CD14-positive monocyte (primary cell): ENCODE data around the gene ERP27. TPM values are rescaled to one million over a fixed set of nuclear protein-coding genes. Genes with fewer than 3 reads are reported as not detected.
A peak's percentile ranks its signal among the peaks of the same experiment; 100 is the strongest.

Source experiments
- DNase-seq, 3 donors: peaks; one replicate each; pipeline ENCODE4 v3.0.0-alpha.2; 2011 to 2022
- H2AFZ ChIP-seq: 2 replicates; pipeline ENCODE4 v1.6.0; 2012; ENCODE audit warnings: mild to moderate bottlenecking, low read depth, low read length, inconsistent platforms; ENCODE audit not compliant: insufficient read depth, poor library complexity, severe bottlenecking
- H3K27ac ChIP-seq, 2 donors: 1 replicate in 1 of 2; 2 replicates in 1 of 2; pipeline ENCODE4 v1.5.1; 2012 to 2013; ENCODE audit warnings: low read length in 2 of 2, control low read depth in 1 of 2, inconsistent platforms in 1 of 2, low read depth in 1 of 2, mild to moderate bottlenecking in 1 of 2
- H3K27me3 ChIP-seq, 2 donors: one replicate each; pipeline versions ENCODE4 v1.6.0 to v1.6.1; 2011 to 2013; ENCODE audit warnings: low read length in 2 of 2; ENCODE audit not compliant: control insufficient read depth in 2 of 2, insufficient read depth in 2 of 2
- H3K36me3 ChIP-seq, 2 donors: replicated peaks in 1 of 2; 1 replicate in 1 of 2; 2 replicates in 1 of 2; pipeline versions ENCODE4 v1.5.1 to v1.6.1; 2012 to 2013; ENCODE audit warnings: low read length in 2 of 2, control low read depth in 1 of 2, inconsistent platforms in 1 of 2, mild to moderate bottlenecking in 1 of 2; ENCODE audit not compliant: insufficient read depth in 2 of 2, control insufficient read depth in 1 of 2
- H3K4me1 ChIP-seq, 2 donors: 1 replicate in 1 of 2; 2 replicates in 1 of 2; pipeline versions ENCODE4 v1.5.1 to v1.6.1; 2012 to 2013; ENCODE audit warnings: low read length in 2 of 2, control low read depth in 1 of 2, inconsistent platforms in 1 of 2, mild to moderate bottlenecking in 1 of 2, moderate library complexity in 1 of 2; ENCODE audit not compliant: insufficient read depth in 2 of 2, control insufficient read depth in 1 of 2
- H3K4me2 ChIP-seq: replicated peaks from 2 replicates; pipeline ENCODE3; 2012; ENCODE audit warnings: low read length, moderate library complexity, mild to moderate bottlenecking; ENCODE audit not compliant: poor library complexity, severe bottlenecking; ENCODE audit errors: extremely low read depth
- H3K4me3 ChIP-seq, 3 experiments: fragments of 200-600 bp in 1 of 3; sonication (generic) in 1 of 3; replicated peaks in 1 of 3; 1 replicate in 2 of 3; 2 replicates in 1 of 3; pipeline ENCODE4 v1.5.1; 2011 to 2013; ENCODE audit warnings: low read length in 3 of 3, mild to moderate bottlenecking in 3 of 3, control low read depth in 2 of 3, low read depth in 2 of 3, inconsistent platforms in 1 of 3, moderate library complexity in 1 of 3
- H3K79me2 ChIP-seq: 2 replicates; pipeline ENCODE4 v1.6.0; 2012; ENCODE audit warnings: mild to moderate bottlenecking, control low read depth, inconsistent platforms, low read length, moderate library complexity; ENCODE audit not compliant: insufficient read depth
- H3K9ac ChIP-seq: 2 replicates; pipeline ENCODE4 v1.6.0; 2017; ENCODE audit warnings: low read length, mild to moderate bottlenecking; ENCODE audit not compliant: insufficient read depth, poor library complexity, severe bottlenecking
- H3K9me3 ChIP-seq, 2 donors: replicated peaks in 1 of 2; 1 replicate in 1 of 2; 2 replicates in 1 of 2; pipeline versions ENCODE4 v1.5.1 to v1.6.1; 2012 to 2013; ENCODE audit warnings: low read length in 2 of 2, control low read depth in 1 of 2; ENCODE audit not compliant: control insufficient read depth in 1 of 2, insufficient read depth in 1 of 2
- H4K20me1 ChIP-seq: 2 replicates; pipeline ENCODE4 v1.6.0; 2012; ENCODE audit warnings: mild to moderate bottlenecking, low read length, control low read depth, moderate library complexity; ENCODE audit not compliant: insufficient read depth
- H3K27ac Mint-ChIP-seq, 7 donors: one replicate each; pipeline ENCODE4 v1.8.0; 2020; ENCODE audit warnings: mild to moderate bottlenecking in 7 of 7, mixed read lengths in 7 of 7, moderate library complexity in 6 of 7, inconsistent platforms in 2 of 7
- H3K27me3 Mint-ChIP-seq, 3 donors: one replicate each; pipeline ENCODE4 v1.8.0; 2021 to 2022; ENCODE audit warnings: low read depth in 3 of 3, mild to moderate bottlenecking in 3 of 3, mixed read lengths in 3 of 3, moderate library complexity in 3 of 3, inconsistent platforms in 1 of 3
- H3K36me3 Mint-ChIP-seq, 2 donors: one replicate each; pipeline ENCODE4 v1.8.0; 2020; ENCODE audit warnings: mixed read lengths in 2 of 2, inconsistent platforms in 1 of 2, mild to moderate bottlenecking in 1 of 2
- H3K4me1 Mint-ChIP-seq: one replicate; pipeline ENCODE4 v1.8.0; 2020; ENCODE audit warnings: mild to moderate bottlenecking, mixed read lengths
- H3K4me3 Mint-ChIP-seq, 2 donors: one replicate each; pipeline ENCODE4 v1.8.0; 2020; ENCODE audit warnings: mild to moderate bottlenecking in 2 of 2, mixed read lengths in 2 of 2, moderate library complexity in 1 of 2
- H3K9me3 Mint-ChIP-seq, 7 donors: one replicate each; pipeline ENCODE4 v1.8.0; 2020 to 2022; ENCODE audit warnings: mixed read lengths in 7 of 7, mild to moderate bottlenecking in 6 of 7, moderate library complexity in 6 of 7, inconsistent platforms in 2 of 7
- WGBS: methylation state at CpG from one replicate; pipeline ENCODE4 v1.1.5; 2013; ENCODE audit warnings: missing lambda C conversion rate; ENCODE audit not compliant: insufficient coverage; 5-methylcytosine and 5-hydroxymethylcytosine counted together
- intact Hi-C, 2 donors: fragments of 100-400 bp; cut with micrococcal nuclease; formaldehyde crosslinking; loops; one replicate each; pipeline versions ENCODE4 v1.15.0 to v1.15.1; 2023
- polyA minus RNA-seq: library from RNA; depleted of rRNA, polyadenylated mRNA; stranded (reverse); fragments of >200 nt; gene quantifications from 2 replicates; pipeline ENCODE4 v1.2.3, GENCODE V29; 2012
- polyA plus RNA-seq, 3 donors: library from polyadenylated mRNA; depleted of rRNA in 1 of 3; unstranded in 2 of 3; stranded (reverse) in 1 of 3; fragments of 300-500 nt in 2 of 3; fragments of >200 nt in 1 of 3; fragmentation: Illumina TruSeq in 2 of 3; gene quantifications; 1 replicate in 2 of 3; 2 replicates in 1 of 3; pipeline ENCODE4 v1.2.3, GENCODE V29; 2012 to 2021
- total RNA-seq, 12 experiments: library from RNA in 1 of 12; stranded (reverse) in 1 of 12; fragments of 120-200 nt in 1 of 12; gene quantifications; one replicate each; pipeline ENCODE4 v1.2.4 and lab custom pipeline; 2013 to 2026; ENCODE audit warnings: mixed read lengths in 6 of 12, inconsistent platforms in 1 of 12
- TF ChIP-seq, protein P1 (sequence below): fragments of 200-600 bp; IDR thresholded peaks from one replicate; pipeline ENCODE4 v1.8.0; 2022; ENCODE audit warnings: antibody characterized with exemption, mild to moderate bottlenecking

Gene ERP27
- total RNA-seq (2013): 2.8 TPM
- polyA plus RNA-seq (1 to 10 TPM; 2.5 to 7.2 (median 2.5) TPM), polyA minus RNA-seq (1.4 and 1.8 TPM in 2 replicates), total RNA-seq (lab: John Stamatoyannopoulos, UW) (0.52 to 4.0 (median 2.7) reads per million in 11 experiments)

DNA sequence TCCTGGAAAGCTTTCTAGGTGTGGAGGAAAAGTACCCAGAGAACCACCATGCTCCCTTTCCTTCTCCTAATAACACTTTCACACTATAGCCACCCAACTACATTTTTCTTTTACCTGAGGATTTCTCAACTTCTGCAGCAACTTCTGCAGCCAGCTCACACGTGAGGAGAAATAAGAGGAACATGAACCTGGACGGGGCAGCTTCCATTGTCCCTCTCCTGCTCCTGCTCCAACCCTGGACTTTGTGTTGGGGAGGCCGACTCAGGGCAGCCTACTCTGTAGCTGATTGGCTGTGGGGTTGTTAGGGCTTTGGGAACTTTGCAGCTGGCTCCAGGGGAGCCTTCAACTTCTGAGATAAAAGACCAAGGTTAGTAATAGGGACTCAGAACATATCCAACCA lies at the start of gene ERP27:
Gene ERP27 (minus strand): TSS at position 237 of the 400 bp plus-strand sequence. CDS start 29 bp downstream, at position 208.
- peaks cover 11% of the 10 kb centered on the region for H3K79me2 ChIP-seq
- TF ChIP-seq, protein P1, sequence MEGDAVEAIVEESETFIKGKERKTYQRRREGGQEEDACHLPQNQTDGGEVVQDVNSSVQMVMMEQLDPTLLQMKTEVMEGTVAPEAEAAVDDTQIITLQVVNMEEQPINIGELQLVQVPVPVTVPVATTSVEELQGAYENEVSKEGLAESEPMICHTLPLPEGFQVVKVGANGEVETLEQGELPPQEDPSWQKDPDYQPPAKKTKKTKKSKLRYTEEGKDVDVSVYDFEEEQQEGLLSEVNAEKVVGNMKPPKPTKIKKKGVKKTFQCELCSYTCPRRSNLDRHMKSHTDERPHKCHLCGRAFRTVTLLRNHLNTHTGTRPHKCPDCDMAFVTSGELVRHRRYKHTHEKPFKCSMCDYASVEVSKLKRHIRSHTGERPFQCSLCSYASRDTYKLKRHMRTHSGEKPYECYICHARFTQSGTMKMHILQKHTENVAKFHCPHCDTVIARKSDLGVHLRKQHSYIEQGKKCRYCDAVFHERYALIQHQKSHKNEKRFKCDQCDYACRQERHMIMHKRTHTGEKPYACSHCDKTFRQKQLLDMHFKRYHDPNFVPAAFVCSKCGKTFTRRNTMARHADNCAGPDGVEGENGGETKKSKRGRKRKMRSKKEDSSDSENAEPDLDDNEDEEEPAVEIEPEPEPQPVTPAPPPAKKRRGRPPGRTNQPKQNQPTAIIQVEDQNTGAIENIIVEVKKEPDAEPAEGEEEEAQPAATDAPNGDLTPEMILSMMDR: no peak
- H3K4me1 Mint-ChIP-seq: peaks cover 35% of the 10 kb centered on the region
- peaks cover 6 to 21% of the 10 kb centered on the region in 2 donors for H3K4me1 ChIP-seq
- DNase-seq: no peak
- H3K4me2 ChIP-seq: no peak within 1 kb of the TSS
- H3K27ac Mint-ChIP-seq: peak within 1 kb of the TSS in 6 of 7 donors; percentile 14 to 82 (median 54)
- H3K27me3 ChIP-seq: no peaks in the 10 kb centered on the region
- no peaks in the 10 kb centered on the region for H3K27me3 Mint-ChIP-seq
- WGBS: 0% methylated on average over 1 of the region's 3 CpGs
- peak within 1 kb of the TSS in 1 of 2 donors; percentile 63 for H3K27ac ChIP-seq
- H3K9ac ChIP-seq: no peak within 1 kb of the TSS
- no peaks in the 10 kb centered on the region for H3K9me3 ChIP-seq
- no peak within 1 kb of the TSS for H2AFZ ChIP-seq
- peaks cover 53% of the 10 kb centered on the region for H4K20me1 ChIP-seq
- peaks cover 47 to 88% of the 10 kb centered on the region in 2 donors for H3K36me3 ChIP-seq
- H3K9me3 Mint-ChIP-seq: no peaks in the 10 kb centered on the region
- H3K36me3 Mint-ChIP-seq: peaks cover 60 to 70% of the 10 kb centered on the region in 2 donors
- H3K4me3 Mint-ChIP-seq: no peak within 1 kb of the TSS
- no peak within 1 kb of the TSS for H3K4me3 ChIP-seq
- intact Hi-C loops: loop anchor here in 1 of 2 donors (10.0 kb wide), 1 partner anchor 94 kb away; the partner anchor contains the start of gene ART4

DNA sequence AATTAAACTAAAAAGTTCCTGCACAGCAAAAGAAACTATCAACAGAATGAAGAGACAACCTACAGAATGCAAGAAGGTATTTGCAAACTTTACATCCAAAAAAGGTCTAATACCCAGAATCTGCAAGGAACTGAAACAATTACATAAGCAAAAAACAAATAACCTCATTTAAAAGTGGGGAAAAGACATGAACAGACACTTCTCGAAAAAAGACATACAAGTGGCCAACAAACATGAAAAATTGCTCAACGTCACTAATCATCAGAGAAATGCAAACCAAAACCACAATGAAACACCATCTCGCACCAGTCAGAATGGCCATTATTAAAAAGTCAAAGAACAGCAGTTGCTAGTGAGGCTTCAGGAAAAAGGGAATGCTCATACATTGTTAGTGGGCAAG lies 49.7 kb upstream of the ERP27 start:
- peak overlapping the region in 2 of 3 experiments; percentile 8 to 47 for H3K4me3 ChIP-seq
- DNase-seq: peak; percentile 52 to 77 (median 77)
- H3K9me3 Mint-ChIP-seq: peaks cover 0 to 5% (median 0%) of the 10 kb centered on the region in 7 donors
- no CpG with 5 or more reads among the region's 3 CpGs for WGBS
- H3K36me3 ChIP-seq: no peaks in the 10 kb centered on the region
- no peak overlapping the region for H3K9ac ChIP-seq
- TF ChIP-seq, protein P1: no peak
- no peaks in the 10 kb centered on the region for H3K36me3 Mint-ChIP-seq
- peak overlapping the region; percentile 79 to 89 (median 87) for H3K27ac Mint-ChIP-seq
- peak overlapping the region; percentile 42 for H3K4me2 ChIP-seq
- H2AFZ ChIP-seq: no peak overlapping the region
- peaks cover 36% of the 10 kb centered on the region for H3K79me2 ChIP-seq
- H3K27ac ChIP-seq: peak overlapping the region in 1 of 2 donors; percentile 75
- H3K27me3 Mint-ChIP-seq: no peaks in the 10 kb centered on the region
- H3K27me3 ChIP-seq: no peaks in the 10 kb centered on the region
- no peaks in the 10 kb centered on the region for H3K9me3 ChIP-seq
- H3K4me1 ChIP-seq: peaks cover 51 to 75% of the 10 kb centered on the region in 2 donors
- H4K20me1 ChIP-seq: no peaks in the 10 kb centered on the region
- peak overlapping the region; percentile 48 to 69 for H3K4me3 Mint-ChIP-seq
- intact Hi-C loops: loop anchor here in 1 of 2 donors (5.0 kb wide), 1 partner anchor 41 kb away; no protein-coding TSS in a partner anchor
- peaks cover 76% of the 10 kb centered on the region for H3K4me1 Mint-ChIP-seq
